HepG2 (cell line): ENCODE measurements around the gene PBX2. TPM values are rescaled to one million over a fixed set of nuclear protein-coding genes. Genes with fewer than 3 reads are reported as not detected.

ENCODE experiments used
- ARID3A ChIP-seq: IDR thresholded peaks from 2 replicates; pipeline ENCODE4 v1.6.1; 2012; ENCODE audit warnings: low read depth, low read length, improper control_type of control experiment
- ATF1 ChIP-seq: IDR thresholded peaks from 2 replicates; pipeline ENCODE4 v1.6.1; 2016; ENCODE audit warnings: mild to moderate bottlenecking, control low read depth
- EP300 ChIP-seq, 3 experiments: sonication (generic) in 1 of 3; formaldehyde crosslinking in 1 of 3; IDR thresholded peaks; 2 replicates each; pipeline versions ENCODE4 v1.5.1 to v1.6.1; 2011 to 2020; ENCODE audit warnings: low read depth in 2 of 3, low read length in 2 of 3, borderline replicate concordance in 1 of 3, improper control_type of control experiment in 1 of 3, mild to moderate bottlenecking in 1 of 3, missing genetic modification reagents in 1 of 3, moderate library complexity in 1 of 3
- FOXJ3 ChIP-seq: sonication (generic); formaldehyde crosslinking; IDR thresholded peaks from 2 replicates; pipeline ENCODE4 v1.4.0; 2020; ENCODE audit warnings: missing genetic modification reagents, mild to moderate bottlenecking, borderline replicate concordance
- FOXP1 ChIP-seq, 2 experiments: fragments of 450-650 bp in 1 of 2; IDR thresholded peaks; 2 replicates each; pipeline ENCODE4 v1.6.1; 2017 to 2018; ENCODE audit warnings: antibody characterized with exemption in 1 of 2
- NCOR1 ChIP-seq: fragments of 200-600 bp; sonication (generic); IDR thresholded peaks from 2 replicates; pipeline ENCODE4 v1.7.0; 2017; ENCODE audit warnings: antibody characterized with exemption, low read length, borderline replicate concordance
- PAWR ChIP-seq: sonication (generic); formaldehyde crosslinking; IDR thresholded peaks from 2 replicates; pipeline ENCODE4 v1.4.0; 2020; ENCODE audit warnings: missing genetic modification reagents, mild to moderate bottlenecking, borderline replicate concordance
- PAX8 ChIP-seq: sonication (generic); formaldehyde crosslinking; IDR thresholded peaks from 2 replicates; pipeline ENCODE4 v1.8.0; 2022; ENCODE audit warnings: mild to moderate bottlenecking, missing genetic modification reagents, borderline replicate concordance
- PHB2 ChIP-seq: fragments of 450-650 bp; IDR thresholded peaks from 2 replicates; pipeline ENCODE4 v1.6.1; 2018; ENCODE audit not compliant: partially characterized antibody
- SIX1 ChIP-seq: sonication (generic); formaldehyde crosslinking; IDR thresholded peaks from 2 replicates; pipeline ENCODE4 v1.4.0; 2020; ENCODE audit warnings: missing genetic modification reagents, borderline replicate concordance
- SIX4 ChIP-seq: sonication (generic); formaldehyde crosslinking; IDR thresholded peaks from 2 replicates; pipeline ENCODE4 v1.4.0; 2020; ENCODE audit warnings: missing genetic modification reagents
- TFAP4 ChIP-seq: sonication (generic); IDR thresholded peaks from 2 replicates; pipeline ENCODE4 v1.6.1; 2016; ENCODE audit warnings: low read depth, borderline replicate concordance
- ZNF160 ChIP-seq: sonication (generic); formaldehyde crosslinking; IDR thresholded peaks from 2 replicates; pipeline ENCODE4 v1.8.0; 2022; ENCODE audit warnings: mild to moderate bottlenecking, inconsistent platforms, missing genetic modification reagents
- ZNF24 ChIP-seq: fragments of 450-650 bp; IDR thresholded peaks from 2 replicates; pipeline ENCODE4 v1.6.1; 2017; ENCODE audit warnings: antibody characterized with exemption, mild to moderate bottlenecking
- ZNF264 ChIP-seq: sonication (generic); formaldehyde crosslinking; IDR thresholded peaks from 2 replicates; pipeline ENCODE4 v1.4.0; 2020; ENCODE audit warnings: missing genetic modification reagents
- ZNF331 ChIP-seq: sonication (generic); formaldehyde crosslinking; IDR thresholded peaks from 2 replicates; pipeline ENCODE4 v1.4.0; 2020; ENCODE audit warnings: missing genetic modification reagents
- ZNF337 ChIP-seq: sonication (generic); formaldehyde crosslinking; IDR thresholded peaks from 2 replicates; pipeline ENCODE4 v1.5.1; 2020; ENCODE audit warnings: missing genetic modification reagents, low read depth, mild to moderate bottlenecking, borderline replicate concordance
- ZNF354B ChIP-seq: sonication (generic); formaldehyde crosslinking; IDR thresholded peaks from 2 replicates; pipeline ENCODE4 v1.8.0; 2022; ENCODE audit warnings: mild to moderate bottlenecking, missing genetic modification reagents
- ZNF382 ChIP-seq: sonication (generic); formaldehyde crosslinking; IDR thresholded peaks from 2 replicates; pipeline ENCODE4 v1.5.0; 2020; ENCODE audit warnings: missing genetic modification reagents, mild to moderate bottlenecking, borderline replicate concordance
- ZNF550 ChIP-seq: sonication (generic); formaldehyde crosslinking; IDR thresholded peaks from 2 replicates; pipeline ENCODE4 v1.4.0; 2020; ENCODE audit warnings: mild to moderate bottlenecking, missing genetic modification reagents, borderline replicate concordance
- ZNF761 ChIP-seq: sonication (generic); formaldehyde crosslinking; conservative IDR thresholded peaks from 2 replicates; pipeline ENCODE4 v1.4.0; 2020; ENCODE audit warnings: mild to moderate bottlenecking, missing genetic modification reagents
- ZNF883 ChIP-seq: sonication (generic); formaldehyde crosslinking; IDR thresholded peaks from 2 replicates; pipeline ENCODE4 v1.5.1; 2020; ENCODE audit warnings: mild to moderate bottlenecking, missing genetic modification reagents; ENCODE audit errors: not compliant biosample characterization
- ZSCAN9 ChIP-seq: IDR thresholded peaks from 2 replicates; pipeline ENCODE4 v1.6.1; 2016; ENCODE audit warnings: borderline replicate concordance
- polyA plus RNA-seq, 8 experiments: library from polyadenylated mRNA; depleted of rRNA in 3 of 8; stranded (reverse) in 7 of 8; unstranded in 1 of 8; fragments of >200 nt; fragmentation: Illumina TruSeq in 4 of 8; extraction: Trizol in 4 of 8; gene quantifications; 2 replicates each; pipeline versions ENCODE4 v1.2.1 to v1.2.3, GENCODE V29; 2011 to 2016; ENCODE audit warnings: low read depth in 4 of 8, missing spikeins in 1 of 8, mixed read lengths in 1 of 8; ENCODE audit not compliant: insufficient read depth in 1 of 8
- total RNA-seq, 5 experiments: library from RNA; depleted of rRNA; stranded (reverse); fragments of >200 nt; fragmentation: Illumina TruSeq; extraction: Trizol; gene quantifications; 2 replicates each; pipeline ENCODE4 v1.2.3, GENCODE V29; 2016; ENCODE audit warnings: low read depth in 1 of 5
- TF ChIP-seq, protein P1 (sequence below): sonication (generic); formaldehyde crosslinking; IDR thresholded peaks from 2 replicates; pipeline ENCODE4 v1.8.0; 2022; ENCODE audit warnings: mild to moderate bottlenecking, missing genetic modification reagents, borderline replicate concordance
- TF ChIP-seq, protein P2 (sequence below): sonication (generic); formaldehyde crosslinking; IDR thresholded peaks from 2 replicates; pipeline ENCODE4 v1.4.0; 2020; ENCODE audit warnings: mild to moderate bottlenecking, missing genetic modification reagents

Gene PBX2
- total and polyA plus RNA-seq, 2 of the 13 experiments (the other 11 are each of a cell fraction or from before 2014, with no cell fraction given), result 42.3 to 77.8 TPM

DNA sequence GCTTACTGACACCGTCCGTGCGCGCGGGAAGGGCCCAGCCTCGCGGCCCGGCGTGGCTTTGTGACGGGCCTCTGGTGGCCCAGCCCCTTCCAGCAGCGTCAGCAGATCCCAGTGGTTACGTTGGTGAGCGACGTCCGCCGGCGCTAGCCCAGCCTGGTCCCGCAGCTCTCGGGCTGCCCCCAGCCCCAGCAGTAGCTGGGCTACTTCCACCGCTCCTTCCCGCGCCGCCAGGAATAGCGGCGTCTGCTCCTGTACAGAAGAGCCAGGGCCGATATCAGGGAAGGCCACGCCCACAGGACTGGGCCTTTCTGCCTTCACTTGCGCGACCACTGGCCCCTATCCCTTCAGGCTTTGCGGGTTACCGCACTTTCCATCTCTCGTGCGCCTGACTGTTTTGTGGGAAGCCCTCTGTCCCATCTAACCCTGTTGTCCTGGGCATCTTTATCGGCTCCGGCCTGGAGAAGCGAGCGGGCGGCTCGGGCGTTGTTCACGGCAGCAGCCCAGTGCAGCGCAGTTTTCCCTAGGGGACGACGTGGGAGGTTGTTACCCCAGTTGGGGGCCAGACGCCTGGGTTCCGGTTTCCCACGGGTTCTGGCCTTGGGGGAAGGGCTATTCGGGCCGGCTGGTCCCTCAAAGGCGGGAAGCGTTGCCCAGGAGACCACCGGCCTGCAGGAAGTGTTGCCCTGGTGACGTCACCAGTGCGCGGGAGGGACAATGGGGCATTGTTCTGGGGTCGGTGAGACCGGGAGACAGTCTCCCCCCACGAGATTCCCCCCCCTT lies 6.1 kb upstream of the PBX2 start (continued):
- no peak; the same call in 1 of the 2 replicates for TF ChIP-seq ZNF264
- 0 out of 2 replicates have a peak, but pooled peaks have one; percentile 31 for TF ChIP-seq ZNF160 (CRISPR knock-in tag)
- TF ChIP-seq ZNF761, result peak; percentile 57; the same call in 1 of the 2 replicates
- TF ChIP-seq ZNF337 (CRISPR knock-in tag), result peak; percentile 76; the same call in 1 of the 2 replicates
- peak; percentile 80 for TF ChIP-seq ZNF331 (CRISPR knock-in tag)
- no peak for TF ChIP-seq FOXP1 (IDR thresholded peaks at IDR 0.05)
- TF ChIP-seq FOXP1 (CRISPR knock-in tag; IDR thresholded peaks at IDR 0.05), result no peak; the same call in none of the 2 replicates
- TF ChIP-seq PHB2, result no peak
- no peak; the same call in 1 of the 2 replicates for TF ChIP-seq SIX4 (CRISPR knock-in tag)
- no peak for TF ChIP-seq ZNF550 (CRISPR knock-in tag)
- TF ChIP-seq ZNF354B, result no peak
- TF ChIP-seq, protein P1, sequence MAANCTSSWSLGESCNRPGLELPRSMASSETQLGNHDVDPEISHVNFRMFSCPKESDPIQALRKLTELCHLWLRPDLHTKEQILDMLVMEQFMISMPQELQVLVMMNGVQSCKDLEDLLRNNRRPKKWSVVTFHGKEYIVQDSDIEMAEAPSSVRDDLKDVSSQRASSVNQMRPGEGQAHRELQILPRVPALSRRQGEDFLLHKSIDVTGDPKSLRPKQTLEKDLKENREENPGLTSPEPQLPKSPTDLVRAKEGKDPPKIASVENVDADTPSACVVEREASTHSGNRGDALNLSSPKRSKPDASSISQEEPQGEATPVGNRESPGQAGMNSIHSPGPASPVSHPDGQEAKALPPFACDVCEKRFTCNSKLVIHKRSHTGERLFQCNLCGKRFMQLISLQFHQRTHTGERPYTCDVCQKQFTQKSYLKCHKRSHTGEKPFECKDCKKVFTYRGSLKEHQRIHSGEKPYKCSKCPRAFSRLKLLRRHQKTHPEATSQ (CRISPR knock-in tag), result no peak
- peak; percentile 72; the same call in 1 of the 2 replicates for TF ChIP-seq ZSCAN9 (CRISPR knock-in tag)
- TF ChIP-seq PAWR (CRISPR knock-in tag), result 0 out of 2 replicates have a peak, but pooled peaks have one; percentile 38
- peak; percentile 56; the same call in 1 of the 2 replicates for TF ChIP-seq PAX8 (CRISPR knock-in tag)
- TF ChIP-seq EP300 (IDR thresholded peaks at IDR 0.05; ENCODE audit: low read depth in 2 of 2, low read length in 2 of 2), result peak; percentile 31 to 54
- peak; percentile 35 for TF ChIP-seq EP300 (CRISPR knock-in tag; IDR thresholded peaks at IDR 0.05; ENCODE audit: borderline replicate concordance)
- TF ChIP-seq, protein P2, sequence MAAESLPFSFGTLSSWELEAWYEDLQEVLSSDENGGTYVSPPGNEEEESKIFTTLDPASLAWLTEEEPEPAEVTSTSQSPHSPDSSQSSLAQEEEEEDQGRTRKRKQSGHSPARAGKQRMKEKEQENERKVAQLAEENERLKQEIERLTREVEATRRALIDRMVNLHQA (CRISPR knock-in tag), result no peak
- peak; percentile 69 for TF ChIP-seq ZNF883
- TF ChIP-seq ARID3A, result no peak
- no peak; the same call in 1 of the 2 replicates for TF ChIP-seq NCOR1
- no peak for TF ChIP-seq SIX1 (CRISPR knock-in tag)
- TF ChIP-seq TFAP4, result peak; percentile 69; the same call in 1 of the 2 replicates
- peak; percentile 77 for TF ChIP-seq ATF1 (CRISPR knock-in tag)
- no peak; the same call in none of the 2 replicates for TF ChIP-seq FOXJ3 (CRISPR knock-in tag)
- TF ChIP-seq ZNF24, result no peak
- no peak for TF ChIP-seq ZNF382 (CRISPR knock-in tag)
